Mesenteric fat pad (tissue), 1 donor: ENCODE results near the gene RNF166. TPM values are rescaled to one million over a fixed set of nuclear protein-coding genes. Genes with fewer than 3 reads are reported as not detected.

ENCODE experiments used
- DNase-seq: peaks from one replicate; pipeline ENCODE4 v3.0.0-alpha.2; 2020; ENCODE audit warnings: low spot score
- long read RNA-seq: library from polyadenylated mRNA; unstranded; transcript quantifications from one replicate; pipeline ENCODE4 v2.0.0, GENCODE V29; 2020
- total RNA-seq: library from RNA; stranded (reverse); fragmentation: NEBNext Ultra II Directional; extraction: Animal tissue kit (Norgen Biotek cat#: 25700); gene quantifications from one replicate; pipeline ENCODE4 v1.2.1, GENCODE V29; 2021
- donor health status: DM: yes; HTN: yes; CAD: no.

Gene RNF166, protein sequence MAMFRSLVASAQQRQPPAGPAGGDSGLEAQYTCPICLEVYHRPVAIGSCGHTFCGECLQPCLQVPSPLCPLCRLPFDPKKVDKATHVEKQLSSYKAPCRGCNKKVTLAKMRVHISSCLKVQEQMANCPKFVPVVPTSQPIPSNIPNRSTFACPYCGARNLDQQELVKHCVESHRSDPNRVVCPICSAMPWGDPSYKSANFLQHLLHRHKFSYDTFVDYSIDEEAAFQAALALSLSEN
- 22.5 TPM for total RNA-seq
- long read RNA-seq, transcript RNF166-201 (6 exons, 1,883 nt) = major isoform, 20 of 49 reads
- long read RNA-seq, partial matches to known transcripts = 13 of 49 reads
- long read RNA-seq, other reads (novel, unspliced or antisense) = 16 of 49 reads

- peak; percentile 97 for DNase-seq
These were observed at the start of gene RNF166, which contains the start of gene CTU2 for GRCh38 chr16:88706229-88706964. Gene RNF166, minus strand, starts transcription at chr16:88706408. Its CDS starts 83 bp downstream, at chr16:88706325. Gene CTU2, plus strand, starts transcription at chr16:88706503. Its CDS starts 28 bp downstream, at chr16:88706531.

DNA sequence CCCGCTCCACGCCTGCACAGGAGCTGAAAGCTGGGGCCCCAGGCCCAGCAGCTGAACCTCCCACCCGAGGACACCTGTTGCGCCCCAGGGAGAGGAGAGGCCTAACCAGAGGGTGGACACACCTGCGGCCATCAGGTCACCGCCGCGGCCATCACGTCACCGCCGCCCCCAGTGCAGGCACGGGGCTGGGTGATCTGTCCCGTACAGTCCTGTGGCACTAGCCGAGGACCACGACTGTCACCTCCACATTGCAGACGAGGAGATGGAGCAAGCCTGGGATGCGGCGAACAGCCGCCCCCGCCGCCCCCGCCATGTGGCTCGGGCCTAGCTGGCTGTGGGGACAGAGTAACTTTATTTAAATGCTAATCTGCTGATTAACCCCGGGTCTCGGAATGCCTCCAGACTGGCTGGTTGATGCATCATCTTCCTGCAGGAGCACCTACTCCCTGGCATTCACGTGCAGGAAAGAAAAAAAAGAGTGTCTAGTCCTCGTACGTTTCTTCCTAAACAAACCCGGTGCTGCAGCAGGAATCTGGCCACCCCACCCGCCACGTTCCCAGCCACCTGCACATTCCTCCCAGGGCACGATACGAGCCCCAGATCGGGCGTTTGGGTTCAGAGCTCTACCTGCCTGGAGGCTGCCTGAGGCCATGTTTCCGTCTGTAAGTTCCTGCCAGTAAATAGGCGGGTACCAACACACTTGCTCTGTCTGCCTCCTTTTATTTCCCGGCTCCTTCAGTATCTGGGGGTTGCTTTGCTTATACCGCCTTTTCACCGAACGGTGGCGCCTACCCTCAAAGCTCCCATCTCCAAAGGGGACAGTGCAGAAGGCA lies 48.9 kb upstream of the RNF166 start:
- DNase-seq = no peak

GRCh38 chr16:88754109-88754911 lies 48.1 kb upstream of the RNF166 start:
- no peak for DNase-seq

- DNase-seq = no peak
These were observed 47.4 kb upstream of the RNF166 start for GRCh38 chr16:88753602-88754001.

DNA sequence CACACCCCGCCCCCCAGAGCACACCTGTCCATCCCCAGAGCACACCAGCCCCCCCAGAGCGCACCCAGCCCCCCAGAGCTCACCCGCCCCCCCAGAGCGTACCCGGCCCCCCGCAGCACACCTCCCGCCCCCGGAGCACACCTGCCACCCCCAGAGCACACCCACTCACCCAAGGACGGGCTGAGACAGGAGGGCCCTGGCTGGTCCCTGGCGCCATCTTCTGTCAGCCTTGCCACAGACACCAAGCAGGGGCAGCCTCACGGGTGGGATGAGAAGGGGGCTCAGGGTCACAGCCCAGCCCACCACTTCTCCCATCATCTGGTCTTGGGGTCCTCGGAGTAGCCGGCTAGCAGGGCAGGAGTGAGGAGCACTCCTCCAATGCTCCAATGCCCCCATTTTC lies 47.0 kb upstream of the RNF166 start:
- DNase-seq = no peak

DNA sequence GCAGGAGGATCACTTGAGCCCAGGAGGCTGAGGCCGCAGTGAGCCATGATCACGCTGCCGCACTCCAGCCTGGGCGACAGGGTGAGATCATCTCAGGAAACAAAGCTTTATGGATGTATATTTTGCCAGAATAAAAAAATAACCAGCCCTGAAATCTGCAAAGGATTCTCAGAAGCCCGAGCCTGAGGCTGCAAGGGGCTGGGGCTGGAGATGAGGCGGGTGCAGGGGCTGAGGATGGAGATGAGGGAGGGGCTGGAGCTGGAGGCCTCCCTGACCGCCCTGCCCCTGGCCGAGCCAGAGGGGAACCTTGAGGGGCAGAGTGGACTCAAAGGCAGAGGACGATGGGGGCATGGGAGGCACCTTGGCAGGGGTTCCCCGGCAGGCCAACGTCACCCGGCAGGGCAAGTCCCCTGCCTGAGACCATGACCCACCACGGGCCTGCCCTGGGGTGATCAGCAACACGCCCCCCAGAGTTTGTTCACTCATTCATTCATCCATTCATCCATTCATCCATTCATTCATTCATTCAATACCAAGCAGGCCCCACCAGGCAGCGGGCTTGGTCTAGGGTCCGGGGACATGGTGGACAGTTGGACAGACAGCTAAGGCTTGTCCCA lies 46.3 kb upstream of the RNF166 start:
- DNase-seq = no peak

DNA sequence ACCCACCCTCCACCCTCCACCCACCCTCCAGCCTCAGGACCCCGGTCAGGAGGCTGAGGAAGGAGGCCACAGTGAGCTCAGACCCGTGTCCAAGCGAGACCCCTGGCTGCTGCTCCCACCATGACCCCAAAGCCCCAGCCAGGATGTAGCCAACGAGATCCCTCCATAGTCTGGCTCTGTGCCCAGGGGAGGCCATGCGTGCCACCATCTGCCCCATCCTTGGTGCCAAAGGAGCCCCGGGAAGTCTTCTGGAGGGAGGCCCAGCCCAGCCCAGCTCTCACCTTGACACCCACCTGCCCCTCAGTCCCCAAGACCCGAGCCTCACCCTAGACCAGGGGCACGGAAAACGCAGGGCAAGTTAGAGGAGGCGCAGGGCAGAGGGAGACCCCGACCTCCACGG lies 44.6 kb upstream of the RNF166 start:
- no peak for DNase-seq

DNA sequence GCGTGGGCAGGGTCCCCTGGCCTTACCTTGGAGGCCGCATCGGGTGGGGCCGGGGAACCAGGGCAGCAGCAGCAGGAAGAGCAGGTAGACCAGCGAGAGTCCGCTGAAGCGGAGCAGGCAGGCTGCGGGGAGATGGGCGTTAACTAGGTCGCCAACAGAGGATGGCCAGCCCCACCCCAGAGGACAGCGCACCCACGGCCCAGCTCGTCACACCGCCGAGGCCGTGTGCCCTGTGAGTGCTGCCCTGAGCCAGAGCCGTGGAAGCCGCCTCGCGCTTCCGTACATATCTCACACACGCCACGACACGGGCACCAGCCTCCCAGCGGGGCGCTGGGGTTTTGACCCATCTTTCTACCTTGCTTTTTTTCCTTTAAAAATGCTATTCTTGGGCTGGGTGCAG lies 43.1 kb upstream of the RNF166 start:
- DNase-seq = no peak

DNA sequence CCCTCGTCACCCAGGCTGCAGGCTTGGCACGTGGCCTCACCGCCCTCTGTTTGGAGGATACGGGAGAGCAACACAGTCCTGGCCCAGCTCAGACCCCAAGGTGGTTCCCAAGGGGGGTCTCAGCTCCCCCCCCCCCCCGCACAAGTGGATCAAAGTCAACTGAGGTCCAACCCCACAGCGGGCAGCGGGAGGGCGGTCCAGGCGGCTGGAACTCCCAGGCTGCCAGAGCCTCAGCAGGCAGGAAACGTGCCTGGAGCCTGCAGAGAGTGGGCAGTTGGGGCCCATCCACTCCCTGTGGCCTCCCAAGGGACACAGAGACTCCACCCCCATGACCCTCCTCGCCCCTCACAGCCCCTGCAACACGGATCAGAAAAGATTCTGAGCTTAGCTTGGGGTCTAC lies 42.2 kb upstream of the RNF166 start:
- no peak for DNase-seq

- DNase-seq = no peak
These were observed 41.5 kb upstream of the RNF166 start for GRCh38 chr16:88747588-88748301.

DNA sequence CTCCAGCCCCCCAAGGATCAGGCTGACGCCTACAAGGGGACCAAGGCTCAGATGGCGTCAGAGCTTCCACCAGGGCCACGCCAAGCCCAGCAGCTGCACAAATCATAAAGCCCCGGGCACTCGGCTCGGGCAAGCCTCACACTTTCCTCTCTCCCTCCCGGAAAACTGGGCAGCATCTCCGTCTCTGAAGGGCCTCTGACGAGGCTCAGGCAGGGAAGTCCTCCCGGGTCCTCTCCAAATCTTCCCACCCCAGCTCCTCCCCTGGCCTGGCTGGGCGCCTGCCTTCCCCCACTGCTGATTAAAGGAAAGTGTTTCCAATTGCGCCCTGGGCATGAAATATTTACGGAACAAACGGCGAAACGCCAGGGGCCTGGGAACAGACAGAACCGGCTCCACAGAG lies 40.3 kb upstream of the RNF166 start:
- DNase-seq = no peak

- DNase-seq = no peak
These were observed 38.6 kb upstream of the RNF166 start for GRCh38 chr16:88744577-88745521.

DNA sequence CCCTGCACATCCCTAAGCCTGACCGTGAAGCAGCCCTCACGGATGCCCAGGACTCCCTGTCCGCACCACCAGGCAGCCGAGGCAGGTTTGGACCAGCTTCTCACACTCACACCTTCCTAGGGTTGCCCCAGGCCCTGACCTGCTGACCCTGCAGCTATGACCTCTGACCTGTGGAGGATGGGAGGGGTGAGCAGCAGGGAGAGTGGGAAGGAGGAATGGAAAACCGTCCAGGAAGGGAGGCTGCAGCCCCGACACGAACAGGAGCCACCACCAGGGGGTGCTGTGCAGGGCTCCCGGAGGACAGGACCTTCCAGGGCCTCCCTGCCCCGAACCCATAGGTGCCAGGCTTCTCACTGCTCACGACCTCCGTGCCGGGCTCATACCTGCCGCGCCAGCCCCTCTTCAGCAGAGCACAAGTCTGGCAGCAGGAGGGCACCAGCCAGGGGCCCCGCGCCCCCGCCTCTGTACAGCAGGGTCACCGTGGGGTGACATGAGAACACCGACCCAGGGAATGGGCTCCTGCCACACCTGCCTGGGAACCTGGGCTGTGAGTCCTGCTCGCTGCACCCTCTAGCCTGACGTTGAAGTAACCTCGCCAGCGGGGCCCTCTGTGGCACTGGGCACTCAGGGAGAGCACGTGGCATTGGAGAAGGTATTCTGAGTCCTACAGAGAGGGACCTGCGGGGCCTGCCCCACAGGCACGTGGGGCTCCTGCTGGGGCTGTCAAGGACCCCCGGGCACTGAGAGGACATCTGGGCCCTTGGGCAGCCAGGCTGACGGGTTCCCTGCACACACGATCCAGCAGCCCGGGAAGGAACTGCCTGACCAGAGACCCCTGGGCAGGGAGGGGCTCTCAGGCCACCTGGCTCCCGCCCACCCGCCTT lies 37.7 kb upstream of the RNF166 start:
- peak; percentile 94 for DNase-seq

DNA sequence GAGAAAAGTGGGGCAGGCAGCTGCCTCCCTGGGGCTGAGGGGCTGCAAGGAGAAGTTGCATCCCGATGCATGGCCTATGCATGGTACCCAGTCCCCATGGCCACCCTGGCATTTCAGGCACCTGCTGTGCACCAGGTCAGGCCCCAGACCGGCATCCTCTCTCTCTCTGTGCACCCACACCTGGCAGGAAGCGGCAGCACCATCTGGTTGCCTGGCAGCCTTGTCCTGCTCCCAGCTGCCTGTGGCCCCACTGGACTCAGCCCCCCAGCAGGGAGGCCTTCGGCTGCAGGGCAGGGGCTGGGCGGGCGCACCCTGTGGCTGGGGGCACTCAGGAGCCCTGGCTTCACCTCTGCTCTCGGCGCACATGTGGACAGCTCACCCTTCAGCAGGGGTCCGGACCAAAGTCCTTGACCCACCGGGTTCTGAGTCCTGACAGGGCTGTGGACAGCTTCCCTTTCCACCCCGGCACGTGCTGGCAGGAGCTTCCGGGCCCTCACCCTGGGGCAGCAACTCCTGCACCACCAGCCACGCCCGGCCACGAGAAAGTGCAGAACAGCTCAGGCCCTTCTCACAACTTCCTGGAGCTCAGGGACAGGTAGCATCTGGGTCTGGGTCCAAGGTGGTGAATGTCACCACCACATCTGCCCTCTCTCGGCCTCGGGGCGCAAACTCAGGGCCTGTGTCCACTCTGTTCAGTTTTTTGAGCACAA lies 36.8 kb upstream of the RNF166 start:
- DNase-seq = no peak

DNA sequence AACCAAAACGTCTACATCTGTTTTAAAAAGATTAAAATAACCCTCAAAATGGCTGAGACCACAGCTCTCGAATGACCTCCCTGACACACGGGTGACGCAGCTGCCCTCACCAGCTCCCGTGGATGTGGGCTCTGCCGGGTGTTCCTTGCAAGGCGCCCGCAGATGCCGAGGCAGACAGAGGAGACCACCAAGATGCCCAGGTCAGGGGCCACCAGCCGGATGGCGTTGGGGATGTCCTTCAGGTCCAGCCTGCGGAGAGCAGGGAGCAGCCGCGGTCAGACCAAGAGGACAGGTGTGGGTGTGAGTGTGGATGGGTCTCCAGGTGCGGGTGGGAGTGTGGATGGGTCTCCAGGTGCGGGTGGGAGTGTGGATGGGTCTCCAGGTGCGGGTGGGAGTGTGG lies 35.2 kb upstream of the RNF166 start:
- no peak for DNase-seq

DNA sequence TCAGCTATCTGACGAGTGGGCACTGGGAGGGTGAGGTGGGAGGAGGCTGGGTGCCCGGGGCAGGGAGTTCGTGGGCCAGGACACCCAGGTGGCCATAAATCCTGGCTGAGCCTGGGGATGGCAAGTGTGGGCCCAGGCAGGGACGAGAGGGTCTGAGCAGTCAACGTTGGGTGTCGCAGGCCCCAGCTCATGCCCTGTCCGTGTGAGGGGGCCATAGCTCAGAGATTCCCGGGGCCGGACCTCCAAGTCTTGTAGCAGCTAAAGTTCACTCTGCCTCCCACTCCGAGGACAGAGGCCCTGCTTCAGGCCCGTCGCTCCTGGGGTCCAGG lies 34.5 kb upstream of the RNF166 start:
- no peak for DNase-seq
